ENCODE measurements around the gene TMEM108. TPM values are rescaled to one million over a fixed set of nuclear protein-coding genes. Genes with fewer than 3 reads are reported as not detected.

Gene TMEM108
- total and polyA plus RNA-seq, 10 of the 15 experiments (the other 5 are each of a cell fraction or from before 2014, with no cell fraction given) = 0.02 to 0.58 (median 0.12) TPM; not detected in 5

- TF ChIP-seq PRDM15 (CRISPR knock-in tag; IDR thresholded peaks at IDR 0.05) = no peak
- peak; percentile 22 for TF ChIP-seq SKIL (IDR thresholded peaks at IDR 0.05; ENCODE audit: low read depth, poor library complexity, severe bottlenecking)
- no peak for TF ChIP-seq SREBF2 (IDR thresholded peaks at IDR 0.05; ENCODE audit: low read length)
- TF ChIP-seq NFIC (IDR thresholded peaks at IDR 0.05; ENCODE audit: low read depth, low read length) = peak; percentile 74
- no peak for TF ChIP-seq NR2C2 (IDR thresholded peaks at IDR 0.05; ENCODE audit: borderline replicate concordance, control insufficient read depth, insufficient read length, low read depth)
- no peak for TF ChIP-seq MAX (IDR thresholded peaks at IDR 0.05; ENCODE audit: low read depth, low read length)
- no peak for TF ChIP-seq POLR2A (IDR thresholded peaks at IDR 0.05; ENCODE audit: low read depth, low read length)
- TF ChIP-seq ATF7 (IDR thresholded peaks at IDR 0.05; ENCODE audit: low read depth) = peak; percentile 81
- TF ChIP-seq BHLHE40 (IDR thresholded peaks at IDR 0.05; ENCODE audit: borderline replicate concordance in 1 of 2, low read depth in 2 of 2, low read length in 1 of 2) = peak; percentile 69 to 73
- no peak for TF ChIP-seq ELK1 (IDR thresholded peaks at IDR 0.05; ENCODE audit: low read depth, low read length)
- TF ChIP-seq PAX5 (IDR thresholded peaks at IDR 0.05; ENCODE audit: borderline replicate concordance, low read depth, low read length) = 0 out of 2 replicates have a peak, but pooled peaks have one; percentile 32
- no peak for TF ChIP-seq TBL1XR1 (IDR thresholded peaks at IDR 0.05; ENCODE audit: low read depth, low read length)
- TF ChIP-seq MEF2A (IDR thresholded peaks at IDR 0.05; ENCODE audit: insufficient read depth, low read depth, low read length) = peak; percentile 86
- TF ChIP-seq IKZF1 (conservative IDR thresholded peaks at IDR 0.05) = peak; percentile 86
- no peak for TF ChIP-seq BCL3 (IDR thresholded peaks at IDR 0.05; ENCODE audit: borderline replicate concordance, insufficient read depth, low read depth, low read length, poor library complexity, severe bottlenecking)
Measured at GRCh38 chr3:133211449-133211848, 173.3 kb downstream of the TMEM108 start (continued).

Data from GM12878 (cell line).